GM19328 (cell line): Measurements from ENCODE around the gene AEBP1.

Experiments
- ATAC-seq: cut with Tn5 transposase; IDR thresholded peaks from one replicate; pipeline ENCODE4 v1.9.1; 2021; ENCODE audit warnings: mild to moderate bottlenecking, moderate library complexity; ENCODE audit not compliant: unreplicated experiment

AEBP1 gene

DNA sequence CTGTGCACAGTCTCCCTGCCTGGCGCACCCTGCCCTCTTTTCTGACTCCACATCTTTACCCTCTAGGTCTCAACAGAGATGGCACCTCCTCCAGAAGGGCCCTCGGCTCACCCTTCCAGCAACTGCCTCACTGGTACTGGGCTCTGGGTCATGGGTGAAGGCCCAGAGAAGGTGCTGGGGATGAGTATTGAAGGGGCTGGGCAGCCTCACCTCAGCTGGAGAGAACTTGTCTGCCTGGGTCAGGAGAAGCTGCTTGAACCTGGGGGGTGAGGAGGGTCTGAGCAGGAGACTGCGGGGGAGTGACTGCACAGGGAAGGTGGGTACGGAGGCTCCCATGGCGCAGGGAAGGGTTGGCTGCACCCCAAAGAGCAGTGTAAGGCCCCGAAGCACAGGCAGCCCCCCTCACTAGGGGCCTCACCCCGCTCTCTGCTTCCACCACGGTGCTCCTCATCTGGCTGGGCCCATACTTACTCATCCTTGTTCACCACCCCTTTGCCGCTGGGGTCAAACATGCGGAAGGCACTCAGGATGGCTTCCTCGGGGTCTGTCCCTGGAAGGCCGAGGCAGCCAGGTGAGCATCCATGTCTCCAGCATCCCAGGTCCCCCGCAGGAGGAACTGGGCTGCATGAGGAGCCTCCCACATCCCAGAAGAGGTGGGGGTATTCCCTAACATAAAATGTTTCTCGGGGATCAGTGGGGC lies 35.3 kb downstream of the AEBP1 start:
- ATAC-seq, result no peak

DNA sequence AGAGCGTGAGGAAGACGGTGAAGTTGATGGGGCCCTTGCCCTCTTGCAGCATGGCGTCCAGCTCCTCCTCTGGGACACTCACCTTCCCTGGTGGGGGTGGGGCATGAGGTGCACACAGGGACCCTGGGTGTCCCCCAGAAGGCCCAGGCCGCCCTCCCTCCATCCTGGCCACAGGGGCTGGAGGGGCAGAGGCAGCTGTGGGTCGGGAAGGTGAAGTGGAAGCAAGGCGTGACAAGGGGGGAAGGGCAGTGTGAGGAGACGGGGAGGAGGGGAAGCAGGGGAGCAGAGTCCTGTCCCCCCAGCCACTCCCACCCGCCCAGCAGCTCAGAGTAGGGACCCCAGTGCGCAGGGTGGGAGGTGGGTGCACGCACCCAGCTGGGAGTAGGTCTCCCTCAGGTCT lies 36.2 kb downstream of the AEBP1 start:
- ATAC-seq, result no peak

DNA sequence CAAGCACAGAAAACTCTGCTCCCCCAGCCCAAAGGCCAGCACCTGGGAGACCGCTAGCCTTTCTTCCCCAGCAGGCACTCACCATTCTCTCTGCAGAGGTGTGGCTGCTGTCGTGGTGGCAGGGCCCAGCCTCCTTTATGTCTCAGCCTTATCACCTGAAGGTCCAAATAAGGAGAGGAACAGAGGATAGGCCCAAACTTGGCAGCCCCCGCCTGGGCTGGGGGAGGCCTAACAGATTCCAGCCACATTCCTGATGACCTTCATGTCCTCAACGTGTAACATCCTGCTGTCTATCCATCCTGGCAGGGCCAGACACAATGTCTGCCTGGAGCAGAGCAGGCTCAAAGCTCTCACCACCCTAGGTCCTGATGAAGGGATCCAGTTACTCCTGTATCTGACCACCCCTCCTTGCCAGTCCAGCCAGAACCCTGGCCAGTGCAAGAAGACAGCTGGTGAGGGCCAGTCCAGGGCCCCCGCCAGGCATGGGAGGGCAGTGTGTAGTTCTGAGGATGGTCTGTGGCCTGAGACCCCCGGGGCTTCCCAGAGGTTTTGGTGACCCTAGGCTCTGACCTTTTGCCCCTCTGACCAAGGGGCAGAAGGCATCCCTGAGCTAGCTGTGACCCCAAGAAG lies 37.2 kb downstream of the AEBP1 start, which contains the start of gene MYL7:
Gene MYL7 (minus strand): TSS at position 112 of the 630 bp plus-strand sequence. CDS start 27 bp downstream, at position 85.
- no peak for ATAC-seq

DNA sequence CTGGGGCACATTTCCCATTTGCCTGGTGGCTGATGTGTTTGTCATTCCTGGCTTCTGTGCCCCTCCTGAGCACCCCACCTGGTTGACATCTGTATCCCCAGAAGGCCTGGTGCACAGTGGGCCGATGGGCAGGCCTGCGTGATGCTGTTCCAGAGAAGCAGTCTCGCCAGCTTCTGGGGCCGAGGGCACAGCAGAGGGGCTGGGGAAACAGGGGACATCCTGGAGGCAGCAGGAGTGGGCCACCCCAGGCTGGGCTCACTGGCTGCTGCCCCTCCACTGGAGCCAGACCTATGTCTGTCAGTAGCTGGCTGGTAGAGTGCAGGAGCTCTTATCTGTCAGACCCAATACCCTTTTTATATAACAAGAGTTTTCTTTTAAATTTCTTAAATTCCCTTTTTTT lies 37.9 kb downstream of the AEBP1 start:
- no peak for ATAC-seq

GRCh38 chr7:44143646-44144250 lies 39.6 kb downstream of the AEBP1 start:
- ATAC-seq, result no peak

DNA sequence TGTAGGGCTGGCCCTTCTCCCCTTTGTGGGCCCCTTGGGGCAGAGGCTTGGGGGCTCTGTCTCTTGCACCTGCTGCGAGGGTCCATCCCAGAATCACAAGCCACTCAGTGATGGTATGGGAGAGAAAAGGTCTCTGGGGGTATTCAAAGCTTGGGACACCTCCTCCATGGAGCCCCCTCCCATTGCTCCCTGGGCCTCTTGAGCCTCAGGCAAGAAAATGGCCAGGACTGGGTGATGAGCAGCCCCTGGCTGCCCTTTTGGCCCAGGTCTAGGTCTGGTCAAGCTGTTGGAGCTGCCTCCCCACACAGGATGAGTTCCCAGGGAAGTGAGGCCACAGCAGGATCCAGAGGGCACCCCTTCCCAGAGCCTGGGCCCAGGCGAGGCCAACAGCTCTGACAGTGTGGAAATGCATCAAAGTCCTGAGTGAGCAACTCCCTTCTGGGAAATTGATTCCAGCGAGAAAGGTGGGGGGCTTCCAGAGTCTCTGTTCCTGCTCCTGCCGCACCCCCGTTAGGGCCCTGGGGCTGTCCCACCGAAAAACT lies 40.4 kb downstream of the AEBP1 start:
- ATAC-seq, result no peak

GRCh38 chr7:44144968-44145478 lies 40.9 kb downstream of the AEBP1 start:
- no peak for ATAC-seq

DNA sequence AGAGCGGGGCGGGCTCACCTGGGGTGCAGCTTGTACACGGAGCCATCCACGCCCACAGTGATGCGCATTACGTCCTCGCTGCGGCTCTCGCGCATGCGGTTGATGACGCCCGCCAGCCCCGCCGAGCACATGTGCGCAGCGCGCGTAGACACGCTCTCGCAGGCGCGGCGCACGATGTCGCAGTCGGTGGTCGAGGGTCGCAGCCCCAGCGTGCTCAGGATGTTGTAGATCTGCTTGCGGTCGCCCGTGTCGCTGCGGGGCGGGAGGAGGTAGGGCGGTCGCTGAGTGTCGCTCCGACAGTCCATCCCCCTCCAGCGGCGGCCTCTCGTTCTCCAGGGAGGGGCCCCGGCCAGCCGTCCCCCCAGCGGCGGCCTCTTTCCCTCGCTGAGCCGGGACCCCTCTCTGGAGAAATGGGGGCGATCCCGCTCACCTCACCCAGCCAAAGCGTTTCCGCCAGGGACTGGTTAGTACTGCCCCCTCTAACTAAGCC lies 41.4 kb downstream of the AEBP1 start:
- ATAC-seq, result no peak

DNA sequence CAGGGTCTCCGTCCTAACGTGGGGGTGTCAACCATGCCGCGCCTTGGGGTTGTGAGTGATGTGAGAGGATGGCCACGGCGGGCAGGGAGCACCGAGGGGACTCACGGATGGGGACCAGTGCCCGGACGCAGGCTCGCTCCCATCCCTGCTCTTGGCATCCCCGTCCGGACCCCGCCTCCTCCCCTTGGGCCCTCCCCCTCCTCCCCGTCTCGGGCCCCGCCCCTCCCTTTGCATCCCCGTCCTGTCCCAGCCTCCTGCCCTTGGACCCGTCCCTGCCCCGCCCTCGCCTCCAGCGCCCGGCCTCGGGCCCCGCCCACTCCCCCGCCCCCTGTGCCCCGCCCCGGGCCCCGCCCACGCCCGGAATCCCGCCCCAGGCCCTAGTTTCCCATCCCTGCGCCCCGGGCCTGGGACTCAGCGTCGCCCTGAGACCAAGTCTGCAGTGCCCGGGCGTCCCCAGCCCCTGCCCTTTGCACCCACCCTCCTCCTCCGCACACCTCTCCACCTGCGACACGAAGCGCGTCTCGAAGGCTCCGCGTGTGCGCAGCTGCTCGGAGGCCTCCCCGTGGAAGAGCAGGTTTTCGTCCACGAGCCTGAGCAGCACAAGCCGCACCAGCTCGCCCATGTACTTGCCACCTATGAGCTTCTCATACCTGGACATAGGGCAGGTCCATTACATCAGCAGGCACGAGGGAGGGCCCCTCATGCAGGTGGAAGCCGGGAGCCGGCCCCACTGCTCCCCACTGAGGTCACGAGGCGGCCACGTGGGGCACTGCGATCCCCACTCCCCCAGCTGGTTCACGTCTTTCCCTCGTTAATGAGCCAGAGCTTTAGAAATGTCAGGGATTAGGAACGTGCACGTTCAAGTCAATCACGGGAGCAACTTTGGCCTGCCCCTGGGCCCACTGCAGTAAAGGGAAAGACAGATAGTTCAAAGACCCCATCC lies 42.1 kb downstream of the AEBP1 start:
- no peak for ATAC-seq

DNA sequence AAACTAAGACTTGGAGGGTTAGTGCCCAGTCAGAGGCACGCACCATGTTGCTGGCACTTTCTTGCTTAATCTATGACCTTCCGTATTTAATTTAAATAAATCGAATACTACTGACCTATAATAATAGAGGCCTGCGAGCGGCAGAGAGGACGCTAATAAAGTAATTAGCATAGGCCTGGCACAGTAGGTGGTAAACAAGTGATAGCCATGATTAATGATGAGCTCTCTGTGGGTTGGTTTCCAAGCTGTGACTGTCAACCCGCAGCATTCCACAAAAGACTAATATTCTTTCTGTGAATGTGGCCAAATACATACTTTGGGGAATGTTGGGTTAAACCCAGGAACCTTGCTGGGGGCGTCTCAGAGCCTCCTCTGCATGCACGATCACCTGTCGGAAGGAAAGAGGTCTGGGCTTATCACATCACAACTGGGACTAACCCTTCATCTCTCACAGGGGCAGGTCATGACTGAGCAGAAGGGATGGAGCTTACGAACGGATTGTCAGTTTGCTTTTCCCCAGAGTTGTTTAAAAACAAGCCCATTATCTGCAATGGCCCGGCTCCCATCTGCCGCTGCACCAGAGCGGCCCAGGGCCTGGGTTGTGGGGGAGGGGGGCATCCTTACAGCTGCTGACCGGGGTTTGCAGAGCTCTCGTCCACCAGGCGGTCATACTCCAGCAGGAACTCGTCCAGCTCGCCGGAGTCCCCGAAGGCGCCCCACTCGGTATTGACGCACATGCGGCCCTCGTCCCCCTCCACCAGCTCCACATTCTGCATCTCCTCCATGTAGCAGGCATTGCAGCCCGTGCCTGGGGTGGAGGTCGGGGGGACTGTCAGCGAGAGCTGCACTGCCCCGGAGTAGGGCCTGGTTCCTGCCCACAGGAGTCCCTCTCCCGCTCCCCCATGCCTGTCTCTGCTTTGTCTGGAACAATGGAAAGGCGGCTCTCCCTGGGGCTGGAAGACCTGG lies 43.2 kb downstream of the AEBP1 start:
- no peak for ATAC-seq

DNA sequence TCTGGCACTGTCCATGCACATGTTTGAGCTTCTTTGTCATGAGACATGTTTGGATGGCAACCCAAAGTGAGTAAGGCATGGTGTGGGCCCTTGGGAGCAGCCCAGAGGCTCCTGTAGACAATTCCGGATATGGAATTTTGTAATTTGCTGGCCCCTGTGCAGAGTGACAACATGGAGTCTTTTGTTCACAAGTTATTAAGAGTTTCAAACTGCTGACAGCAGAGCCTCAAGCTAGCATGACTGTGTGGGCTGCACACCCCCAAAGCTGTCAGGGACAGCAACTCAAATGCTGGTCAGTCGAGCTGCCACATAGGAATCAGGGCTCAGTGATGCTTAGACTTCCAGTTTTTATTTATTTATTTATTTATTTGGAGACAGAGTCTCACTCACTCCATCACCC lies 44.0 kb downstream of the AEBP1 start:
- no peak for ATAC-seq

GRCh38 chr7:44148961-44149536 lies 44.9 kb downstream of the AEBP1 start:
- ATAC-seq, result no peak

GRCh38 chr7:44149571-44150465 lies 45.7 kb downstream of the AEBP1 start:
- ATAC-seq, result no peak

DNA sequence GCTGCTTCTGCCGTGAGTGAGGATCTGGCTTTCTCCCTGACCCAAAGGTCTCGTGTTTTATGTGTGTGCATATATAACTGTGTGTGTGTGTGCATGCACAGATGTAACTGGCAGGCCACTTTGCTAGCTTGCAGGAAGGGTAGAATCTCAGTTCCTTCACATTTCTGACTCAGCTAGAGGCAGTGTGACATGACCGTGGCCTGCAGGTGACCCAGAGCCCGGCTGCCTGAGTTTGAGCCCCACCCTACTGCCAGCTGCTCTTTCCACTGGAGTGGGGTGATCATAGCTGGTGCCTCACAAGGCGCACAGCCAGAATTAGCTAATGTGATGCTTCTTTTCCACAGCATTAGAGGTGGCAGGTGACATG lies 46.3 kb downstream of the AEBP1 start:
- ATAC-seq, result no peak

DNA sequence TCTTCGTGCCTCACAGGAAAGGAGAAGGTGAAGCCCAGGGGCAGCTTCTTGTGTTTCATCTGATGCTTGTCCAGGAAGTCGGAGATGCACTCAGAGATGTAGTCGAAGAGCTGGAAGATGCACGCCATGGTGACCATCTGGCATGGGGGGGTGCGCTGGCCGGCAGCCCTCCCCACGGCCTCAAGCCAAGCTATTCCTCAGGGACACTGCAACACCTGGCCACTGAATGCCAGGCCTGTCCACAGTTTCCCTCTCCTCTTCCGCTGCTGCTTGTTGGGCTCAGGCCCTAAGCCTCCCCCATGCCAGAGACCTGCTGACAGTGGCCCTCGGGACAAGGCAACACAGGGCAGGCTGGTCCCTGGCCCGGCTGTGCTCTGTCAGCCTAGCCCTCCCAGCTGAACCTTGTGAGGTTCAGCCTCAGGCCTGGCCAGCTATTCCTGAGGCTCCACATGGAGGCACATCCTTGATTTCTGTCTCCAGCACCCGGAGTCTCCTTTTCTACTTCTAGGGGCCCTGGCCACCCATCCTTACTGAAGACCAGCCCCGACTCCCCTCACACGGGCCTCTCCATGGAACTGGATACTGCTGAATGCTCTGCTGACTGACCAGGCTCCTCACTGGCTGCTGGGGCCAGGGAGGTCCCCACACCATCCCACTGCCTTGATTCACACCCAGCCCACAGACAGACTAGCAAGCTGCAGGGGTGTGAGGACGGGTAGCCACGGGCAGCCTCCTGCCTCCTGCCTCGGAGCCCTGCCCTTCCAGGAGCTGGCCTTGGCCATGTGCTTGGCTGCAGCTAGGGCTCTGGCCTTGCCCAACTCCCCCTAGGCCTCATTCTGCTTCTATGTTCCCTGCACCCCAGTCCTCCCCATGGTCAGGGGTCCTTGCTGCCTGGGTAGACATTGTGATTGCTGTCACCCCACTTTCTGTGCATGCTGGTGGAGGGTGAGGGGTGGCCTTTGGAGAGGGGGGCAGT lies 47.1 kb downstream of the AEBP1 start:
- no peak for ATAC-seq

- ATAC-seq, result no peak
These were observed 47.8 kb downstream of the AEBP1 start for GRCh38 chr7:44151956-44152355.
